ENCODE results near the gene ZNF438.

The ZNF438 gene

GRCh38 chr10:31011017-31011664 lies 20.5 kb downstream of the ZNF438 start:
- DNase-seq (ENCODE audit: low read depth) = no peak

GRCh38 chr10:31010062-31010461 lies 21.6 kb downstream of the ZNF438 start:
- DNase-seq (ENCODE audit: low read depth) = no peak

GRCh38 chr10:31005895-31006294 lies 25.8 kb downstream of the ZNF438 start:
- no peak for DNase-seq (ENCODE audit: low read depth)

- no peak for DNase-seq (ENCODE audit: low read depth)
These were observed 27.0 kb downstream of the ZNF438 start for GRCh38 chr10:31004611-31005193.

- DNase-seq (ENCODE audit: low read depth) = no peak
These were observed 29.9 kb downstream of the ZNF438 start for GRCh38 chr10:31001740-31002139.

- no peak for DNase-seq (ENCODE audit: low read depth)
These were observed 30.8 kb downstream of the ZNF438 start for GRCh38 chr10:31000867-31001266.

GRCh38 chr10:31000071-31000782 lies 31.4 kb downstream of the ZNF438 start:
- DNase-seq (ENCODE audit: low read depth) = no peak

GRCh38 chr10:30999070-30999712 lies 32.5 kb downstream of the ZNF438 start:
- no peak for DNase-seq (ENCODE audit: low read depth)

GRCh38 chr10:30997536-30998235 lies 34.0 kb downstream of the ZNF438 start:
- DNase-seq (ENCODE audit: low read depth) = no peak

- DNase-seq (ENCODE audit: low read depth) = no peak
These were observed 35.1 kb downstream of the ZNF438 start for GRCh38 chr10:30996481-30997005.

GRCh38 chr10:30995081-30995770 lies 36.4 kb downstream of the ZNF438 start:
- no peak for DNase-seq (ENCODE audit: low read depth)

- DNase-seq (ENCODE audit: low read depth) = no peak
These were observed 38.5 kb downstream of the ZNF438 start for GRCh38 chr10:30993155-30993554.

GRCh38 chr10:30992681-30993080 lies 39.0 kb downstream of the ZNF438 start:
- no peak for DNase-seq (ENCODE audit: low read depth)

GRCh38 chr10:30991647-30992011 lies 40.0 kb downstream of the ZNF438 start:
- DNase-seq (ENCODE audit: low read depth) = no peak

GRCh38 chr10:30990971-30991646 lies 40.6 kb downstream of the ZNF438 start:
- no peak for DNase-seq (ENCODE audit: low read depth)

GRCh38 chr10:30990351-30990750 lies 41.3 kb downstream of the ZNF438 start:
- no peak for DNase-seq (ENCODE audit: low read depth)

GRCh38 chr10:30988831-30989435 lies 42.7 kb downstream of the ZNF438 start:
- no peak for DNase-seq (ENCODE audit: low read depth)

GRCh38 chr10:30987463-30987862 lies 44.2 kb downstream of the ZNF438 start:
- no peak for DNase-seq (ENCODE audit: low read depth)

- no peak for DNase-seq (ENCODE audit: low read depth)
These were observed 45.6 kb downstream of the ZNF438 start for GRCh38 chr10:30986053-30986555.

- DNase-seq (ENCODE audit: low read depth) = no peak
These were observed 46.2 kb downstream of the ZNF438 start for GRCh38 chr10:30985512-30985911.

Measured in stimulated activated CD8-positive, alpha-beta memory T cell treated with anti-CD3 and anti-CD28 coated beads, Interleukin-12 subunit alpha, Interleukin-12 subunit beta, amount 100 ng/mL, for 4 hours (primary cell).